SK-N-SH treated with all-trans-retinoic acid at 6 μM for 48 hours (cell line): ENCODE measurements around the gene DCLRE1A.
A peak's percentile ranks its signal among the peaks of the same experiment; 100 is the strongest.

ENCODE experiments used
- ATAC-seq: fragments of 200-7000 bp; cut with Tn5 transposase; 3 replicates; pipeline ENCODE4 v1.9.1; 2020; ENCODE audit warnings: mild to moderate bottlenecking, moderate library complexity
- ARNTL ChIP-seq: fragments of 450-650 bp; formaldehyde crosslinking; IDR thresholded peaks from 2 replicates; pipeline ENCODE4 v1.5.0; 2020; ENCODE audit warnings: low read depth, mild to moderate bottlenecking, moderate library complexity, borderline replicate concordance
- CREB5 ChIP-seq: fragments of 250-450 bp; sonication (Bioruptor Pico); IDR thresholded peaks from 2 replicates; pipeline ENCODE4 v1.5.1; 2020; ENCODE audit warnings: low read depth, mild to moderate bottlenecking, moderate library complexity
- CSDC2 ChIP-seq: fragments of 250-450 bp; sonication (Bioruptor Pico); IDR thresholded peaks from 2 replicates; pipeline ENCODE4 v1.5.0; 2020; ENCODE audit warnings: mild to moderate bottlenecking, moderate library complexity
- CSRNP3 ChIP-seq: fragments of 250-450 bp; sonication (Bioruptor Pico); IDR thresholded peaks from 2 replicates; pipeline ENCODE4 v1.5.1; 2021; ENCODE audit warnings: mild to moderate bottlenecking, moderate library complexity
- ESRRG ChIP-seq: fragments of 250-450 bp; sonication (Bioruptor Pico); IDR thresholded peaks from 2 replicates; pipeline ENCODE4 v1.6.1; 2021; ENCODE audit warnings: mild to moderate bottlenecking
- ISL1 ChIP-seq: fragments of 250-450 bp; sonication (Bioruptor Pico); IDR thresholded peaks from 2 replicates; pipeline ENCODE4 v2.1.2; 2022; ENCODE audit warnings: mild to moderate bottlenecking, moderate library complexity
- OSR1 ChIP-seq: fragments of 250-450 bp; sonication (Bioruptor Pico); IDR thresholded peaks from 2 replicates; pipeline ENCODE4 v1.8.0; 2022; ENCODE audit warnings: moderate library complexity, mild to moderate bottlenecking, inconsistent platforms
- PATZ1 ChIP-seq: fragments of 250-450 bp; sonication (Bioruptor Pico); IDR thresholded peaks from 2 replicates; pipeline ENCODE4 v1.8.0; 2020; ENCODE audit warnings: mild to moderate bottlenecking, moderate library complexity, borderline replicate concordance
- POU6F1 ChIP-seq: fragments of 250-450 bp; sonication (Bioruptor Pico); IDR thresholded peaks from 2 replicates; pipeline ENCODE4 v1.8.0; 2021; ENCODE audit warnings: low read depth, mild to moderate bottlenecking, moderate library complexity, borderline replicate concordance
- PPARA ChIP-seq: fragments of 250-450 bp; sonication (Bioruptor Pico); IDR thresholded peaks from 2 replicates; pipeline ENCODE4 v1.5.0; 2020; ENCODE audit warnings: mild to moderate bottlenecking, borderline replicate concordance
- RARB ChIP-seq: fragments of 250-450 bp; sonication (Bioruptor Pico); IDR thresholded peaks from 2 replicates; pipeline ENCODE4 v1.8.0; 2021; ENCODE audit warnings: mild to moderate bottlenecking, moderate library complexity
- SNAI2 ChIP-seq: fragments of 250-450 bp; sonication (Bioruptor Pico); IDR thresholded peaks from 2 replicates; pipeline ENCODE4 v1.5.0; 2020; ENCODE audit warnings: mild to moderate bottlenecking, moderate library complexity
- TCF4 ChIP-seq: fragments of 250-450 bp; sonication (Bioruptor Pico); IDR thresholded peaks from 2 replicates; pipeline ENCODE4 v1.8.0; 2021; ENCODE audit warnings: mild to moderate bottlenecking, moderate library complexity, borderline replicate concordance
- TOX ChIP-seq: fragments of 250-450 bp; sonication (Bioruptor Pico); IDR thresholded peaks from 2 replicates; pipeline ENCODE4 v1.8.0; 2021; ENCODE audit warnings: mild to moderate bottlenecking, moderate library complexity, borderline replicate concordance
- TSHZ2 ChIP-seq: fragments of 250-450 bp; sonication (Bioruptor Pico); IDR thresholded peaks from 2 replicates; pipeline ENCODE4 v1.5.0; 2020; ENCODE audit warnings: mild to moderate bottlenecking, moderate library complexity
- ZC3H10 ChIP-seq: fragments of 250-450 bp; sonication (Bioruptor Pico); IDR thresholded peaks from 2 replicates; pipeline ENCODE4 v1.5.1; 2021; ENCODE audit warnings: mild to moderate bottlenecking, moderate library complexity
- ZFP3 ChIP-seq: fragments of 250-450 bp; sonication (Bioruptor Pico); IDR thresholded peaks from 2 replicates; pipeline ENCODE4 v1.5.0; 2020; ENCODE audit warnings: mild to moderate bottlenecking, moderate library complexity
- ZNF8 ChIP-seq: fragments of 450-650 bp; formaldehyde crosslinking; IDR thresholded peaks from 2 replicates; pipeline ENCODE4 v1.5.0; 2020; ENCODE audit warnings: mild to moderate bottlenecking, moderate library complexity

DCLRE1A gene

GRCh38 chr10:113791691-113792090 is 62.2 kb downstream of the DCLRE1A start:
- ATAC-seq: no peak
- no peak for TF ChIP-seq POU6F1 (CRISPR knock-in tag)

- peak; percentile 89 for ATAC-seq
Observed at GRCh38 chr10:113788604-113789083, 65.2 kb downstream of the DCLRE1A start.

More at GRCh38 chr10:113788604-113789083, 65.2 kb downstream of the DCLRE1A start:
- TF ChIP-seq TCF4 (CRISPR knock-in tag): no peak
- TF ChIP-seq RARB: no peak
- no peak for TF ChIP-seq CREB5 (CRISPR knock-in tag)
- TF ChIP-seq CSRNP3 (CRISPR knock-in tag): no peak
- no peak for TF ChIP-seq PATZ1 (CRISPR knock-in tag)
- no peak for TF ChIP-seq ARNTL (CRISPR knock-in tag)
- TF ChIP-seq ISL1: no peak
- TF ChIP-seq ZFP3: no peak
- TF ChIP-seq TOX (CRISPR knock-in tag): no peak
- no peak for TF ChIP-seq SNAI2
- TF ChIP-seq ESRRG (CRISPR knock-in tag): no peak
- no peak for TF ChIP-seq ZNF8 (CRISPR knock-in tag)
- TF ChIP-seq ZC3H10 (CRISPR knock-in tag): no peak
- no peak for TF ChIP-seq TSHZ2 (CRISPR knock-in tag)
- no peak for TF ChIP-seq OSR1 (CRISPR knock-in tag)
- no peak for TF ChIP-seq PPARA (CRISPR knock-in tag)
- no peak for TF ChIP-seq CSDC2
- TF ChIP-seq, all 23 proteins: peak for 0
